Activated naive CD4-positive, alpha-beta T cell treated with anti-CD3 and anti-CD28 coated beads, Interleukin-2, amount 50 U/mL, for 24 hours (primary cell): ENCODE data around the gene ZYX.

Experiments
- H3K27ac Mint-ChIP-seq: one replicate; pipeline ENCODE4 v1.8.0; 2021; ENCODE audit warnings: mild to moderate bottlenecking, mixed read lengths
- H3K27me3 Mint-ChIP-seq: one replicate; pipeline ENCODE4 v1.8.0; 2021; ENCODE audit warnings: mixed read lengths
- H3K36me3 Mint-ChIP-seq: one replicate; pipeline ENCODE4 v1.8.0; 2021; ENCODE audit warnings: mixed read lengths
- H3K4me1 Mint-ChIP-seq: one replicate; pipeline ENCODE4 v1.8.0; 2021; ENCODE audit warnings: mixed read lengths
- H3K4me3 Mint-ChIP-seq: one replicate; pipeline ENCODE4 v1.8.0; 2021; ENCODE audit warnings: mild to moderate bottlenecking, mixed read lengths
- H3K9me3 Mint-ChIP-seq: one replicate; pipeline ENCODE4 v1.8.0; 2021; ENCODE audit warnings: mixed read lengths

Gene ZYX

GRCh38 chr7:143436325-143436946 is 55.3 kb downstream of the ZYX start:
- Mint-ChIP-seq H3K9me3 (no peaks in the 10 kb centered on the region), H3K27ac (no peak overlapping the region), H3K4me1 (peaks cover 31% of the 10 kb centered on the region), H3K36me3 (peaks cover 12% of the 10 kb centered on the region), H3K27me3 (no peaks in the 10 kb centered on the region), H3K4me3 (no peak overlapping the region)

GRCh38 chr7:143437578-143437977 is 56.4 kb downstream of the ZYX start:
- Mint-ChIP-seq H3K9me3 (no peaks in the 10 kb centered on the region), H3K27me3 (no peaks in the 10 kb centered on the region), H3K4me3 (no peak overlapping the region), H3K27ac (peak overlapping the region; percentile 19), H3K36me3 (peaks cover 17% of the 10 kb centered on the region), H3K4me1 (peaks cover 31% of the 10 kb centered on the region)

- Mint-ChIP-seq H3K4me3 (no peak overlapping the region), H3K36me3 (peaks cover 17% of the 10 kb centered on the region), H3K27ac (no peak overlapping the region), H3K9me3 (no peaks in the 10 kb centered on the region), H3K4me1 (peaks cover 31% of the 10 kb centered on the region), H3K27me3 (no peaks in the 10 kb centered on the region)
These were observed 58.7 kb downstream of the ZYX start for GRCh38 chr7:143439866-143440265.
